Activated naive CD8-positive, alpha-beta T cell (primary cell): ENCODE data around the gene EHBP1.
"Not testable (repeated sequence)": the region's sequence is repeated elsewhere in the genome, so short reads cannot be mapped to it uniquely, and the experiment has no call there.

Experiments
- H3K27ac Mint-ChIP-seq: one replicate; pipeline ENCODE4 v1.8.0; 2021; ENCODE audit warnings: mixed read lengths
- H3K27me3 Mint-ChIP-seq: one replicate; pipeline ENCODE4 v1.8.0; 2021; ENCODE audit warnings: mixed read lengths
- H3K36me3 Mint-ChIP-seq: one replicate; pipeline ENCODE4 v1.8.0; 2021; ENCODE audit warnings: mixed read lengths
- H3K4me1 Mint-ChIP-seq: one replicate; pipeline ENCODE4 v1.8.0; 2021; ENCODE audit warnings: low read depth, mixed read lengths
- H3K4me3 Mint-ChIP-seq: one replicate; pipeline ENCODE4 v1.8.0; 2021; ENCODE audit warnings: mild to moderate bottlenecking, mixed read lengths
- H3K9me3 Mint-ChIP-seq: one replicate; pipeline ENCODE4 v1.8.0; 2021; ENCODE audit warnings: low read depth, mixed read lengths

Gene EHBP1

DNA sequence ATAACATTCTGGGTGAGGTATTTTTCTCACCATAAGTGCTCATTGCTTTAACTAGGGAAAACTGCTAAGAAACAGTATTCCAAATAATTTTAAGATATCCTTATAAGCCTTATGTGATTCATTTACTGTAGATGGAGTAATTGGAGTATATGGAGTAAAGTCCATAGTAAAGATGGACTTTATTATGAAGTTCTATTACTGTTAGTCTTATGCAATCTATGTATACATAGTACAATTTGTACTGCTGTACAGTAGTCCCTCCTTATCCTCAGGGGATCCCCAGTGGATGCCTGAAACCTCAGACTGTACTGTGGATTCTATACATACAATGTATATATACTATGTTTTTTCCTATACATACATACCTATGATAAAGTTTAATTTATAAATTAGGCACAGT, 304.0 kb downstream of the EHBP1 start:
- no peaks in the 10 kb centered on the region for H3K4me1 Mint-ChIP-seq

DNA sequence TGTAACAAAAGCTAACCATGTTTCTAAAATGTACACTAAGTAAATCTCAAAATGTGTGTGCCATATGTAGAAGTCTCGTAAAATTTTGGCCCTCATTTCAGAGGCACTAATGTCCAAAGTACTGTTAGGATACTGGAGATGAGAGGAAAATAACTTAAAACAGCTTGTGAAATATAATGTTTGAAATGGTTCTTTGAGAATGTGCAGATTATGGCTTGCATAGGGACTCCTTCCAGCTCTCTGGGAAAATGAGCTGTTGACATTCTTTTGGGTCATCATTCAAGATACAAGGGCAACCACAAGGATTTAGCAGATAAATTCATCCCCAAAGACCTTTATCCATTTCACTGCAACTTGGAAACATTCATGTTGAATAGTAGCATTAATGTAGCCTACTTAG, 307.0 kb downstream of the EHBP1 start:
- no peaks in the 10 kb centered on the region for H3K4me1 Mint-ChIP-seq
- H3K36me3 Mint-ChIP-seq = peaks cover 16% of the 10 kb centered on the region
- H3K9me3 Mint-ChIP-seq = no peaks in the 10 kb centered on the region
- H3K4me3 Mint-ChIP-seq = no peak overlapping the region
- no peaks in the 10 kb centered on the region for H3K27me3 Mint-ChIP-seq
- H3K27ac Mint-ChIP-seq = no peak overlapping the region

More for the DNA sequence above, 304.0 kb downstream of the EHBP1 start:
- no peak overlapping the region for H3K27ac Mint-ChIP-seq
- H3K4me3 Mint-ChIP-seq = no peak overlapping the region
- H3K36me3 Mint-ChIP-seq = peaks cover 18% of the 10 kb centered on the region
- H3K27me3 Mint-ChIP-seq = no peaks in the 10 kb centered on the region
- H3K9me3 Mint-ChIP-seq = no peaks in the 10 kb centered on the region

DNA sequence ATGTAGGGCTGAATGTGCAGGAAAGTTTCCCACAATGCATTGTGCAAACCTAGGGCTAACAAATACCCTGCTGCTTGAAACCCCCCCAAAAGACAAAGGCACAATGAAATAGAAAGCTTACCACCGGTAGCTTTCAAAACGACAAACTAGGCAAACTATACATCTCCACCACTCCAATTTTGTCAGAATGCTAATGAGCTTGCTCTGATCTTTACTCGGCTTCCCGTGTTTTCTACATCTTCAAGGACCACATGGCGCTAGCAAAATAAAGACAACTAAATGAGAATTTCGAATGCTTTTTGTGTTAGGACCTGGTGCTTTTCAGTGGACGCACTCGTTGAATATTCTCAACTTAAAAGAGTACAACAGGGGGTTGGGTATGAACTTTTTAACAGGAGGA, 307.9 kb downstream of the EHBP1 start:
- Mint-ChIP-seq H3K27me3 (no peaks in the 10 kb centered on the region), H3K4me1 (no peaks in the 10 kb centered on the region), H3K9me3 (no peaks in the 10 kb centered on the region), H3K36me3 (peaks cover 16% of the 10 kb centered on the region), H3K27ac (no peak overlapping the region), H3K4me3 (no peak overlapping the region)

DNA sequence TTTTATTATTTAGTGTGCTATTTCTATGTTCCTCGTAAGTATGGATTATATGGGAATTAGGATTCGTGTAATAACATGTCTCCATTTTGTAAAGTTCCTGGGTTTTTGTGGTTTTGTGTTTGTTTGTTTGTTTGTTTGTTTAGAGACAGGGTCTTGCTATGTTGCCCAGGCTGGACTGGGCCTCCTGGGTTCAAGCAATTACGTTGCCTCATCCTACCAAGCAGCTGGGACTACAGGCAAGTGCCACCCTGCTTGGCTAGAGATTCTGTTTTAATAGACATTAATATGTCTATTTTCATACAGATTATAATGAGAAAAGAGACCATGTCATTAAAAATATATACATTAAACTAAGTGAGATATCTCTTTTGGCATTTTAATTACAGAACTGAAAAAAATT, 309.9 kb downstream of the EHBP1 start:
- H3K27ac Mint-ChIP-seq = no peak overlapping the region
- no peaks in the 10 kb centered on the region for H3K4me1 Mint-ChIP-seq
- no peaks in the 10 kb centered on the region for H3K27me3 Mint-ChIP-seq
- H3K4me3 Mint-ChIP-seq = no peak overlapping the region
- H3K9me3 Mint-ChIP-seq = no peaks in the 10 kb centered on the region
- peaks cover 16% of the 10 kb centered on the region for H3K36me3 Mint-ChIP-seq

DNA sequence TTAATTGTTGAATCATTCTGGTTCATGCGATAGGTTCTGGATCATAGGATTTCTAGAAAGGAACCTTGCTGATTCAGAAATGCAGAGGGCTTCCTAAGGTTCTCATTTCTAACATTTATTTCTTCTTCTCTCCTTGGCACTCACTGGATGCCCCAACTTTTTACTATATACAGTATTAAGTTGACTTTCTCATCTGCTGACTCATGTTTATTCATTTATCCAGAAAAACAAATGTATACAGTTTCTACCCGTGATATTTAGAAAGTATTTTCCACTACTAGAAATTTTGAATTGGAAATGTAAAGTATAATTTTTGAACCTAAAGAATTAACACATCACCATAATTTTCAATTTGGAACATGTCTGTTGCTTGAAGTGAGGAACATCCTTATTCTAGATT, 312.9 kb downstream of the EHBP1 start:
- Mint-ChIP-seq H3K27ac (no peak overlapping the region), H3K9me3 (no peaks in the 10 kb centered on the region), H3K36me3 (peaks cover 18% of the 10 kb centered on the region), H3K4me3 (no peak overlapping the region), H3K4me1 (no peaks in the 10 kb centered on the region), H3K27me3 (no peaks in the 10 kb centered on the region)

DNA sequence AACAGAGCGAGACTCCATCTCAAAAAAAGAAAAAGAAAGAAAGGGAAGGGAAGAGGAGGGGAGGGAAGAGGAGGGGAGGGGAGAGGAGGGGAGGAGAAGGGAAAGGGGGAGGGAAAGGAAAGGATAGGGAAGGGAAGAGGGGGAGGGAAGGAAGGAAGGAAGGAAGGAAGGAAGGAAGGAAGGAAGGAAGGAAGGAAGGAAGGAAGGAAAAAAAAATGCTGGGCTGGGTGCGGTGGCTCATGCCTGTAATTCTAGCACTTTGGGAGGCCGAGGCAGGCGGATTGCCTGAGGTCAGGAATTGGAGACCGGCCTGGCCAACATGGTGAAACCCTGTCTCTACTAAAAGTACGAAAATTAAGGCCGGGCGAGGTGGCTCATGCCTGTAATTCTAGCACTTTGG, 314.2 kb downstream of the EHBP1 start:
- peaks cover 15% of the 10 kb centered on the region for H3K36me3 Mint-ChIP-seq
- not testable (repeated sequence) for H3K27me3 Mint-ChIP-seq, H3K9me3 Mint-ChIP-seq, H3K4me1 Mint-ChIP-seq, H3K4me3 Mint-ChIP-seq, H3K27ac Mint-ChIP-seq

DNA sequence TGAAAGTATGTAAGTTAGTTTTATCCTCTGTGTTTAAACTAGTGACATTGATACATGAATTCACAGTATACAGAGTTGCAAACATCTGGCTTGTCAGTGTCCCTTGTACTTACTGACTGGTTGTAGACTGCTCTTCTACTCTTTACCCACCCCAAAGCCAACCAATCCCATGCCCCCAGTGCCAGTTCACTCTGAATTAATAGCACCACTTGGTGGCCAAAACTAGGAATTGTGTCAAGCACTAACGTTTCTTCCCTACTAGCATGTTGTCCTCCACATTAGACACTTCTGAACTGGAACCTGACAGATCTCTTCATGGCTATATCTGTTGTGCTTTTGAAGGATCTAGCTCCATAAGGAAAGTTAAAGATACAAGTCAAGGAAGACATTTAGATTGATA, 317.9 kb downstream of the EHBP1 start:
- no peaks in the 10 kb centered on the region for H3K9me3 Mint-ChIP-seq
- H3K27ac Mint-ChIP-seq = no peak overlapping the region
- H3K4me3 Mint-ChIP-seq = no peak overlapping the region
- no peaks in the 10 kb centered on the region for H3K27me3 Mint-ChIP-seq
- peaks cover 21% of the 10 kb centered on the region for H3K36me3 Mint-ChIP-seq
- no peaks in the 10 kb centered on the region for H3K4me1 Mint-ChIP-seq

DNA sequence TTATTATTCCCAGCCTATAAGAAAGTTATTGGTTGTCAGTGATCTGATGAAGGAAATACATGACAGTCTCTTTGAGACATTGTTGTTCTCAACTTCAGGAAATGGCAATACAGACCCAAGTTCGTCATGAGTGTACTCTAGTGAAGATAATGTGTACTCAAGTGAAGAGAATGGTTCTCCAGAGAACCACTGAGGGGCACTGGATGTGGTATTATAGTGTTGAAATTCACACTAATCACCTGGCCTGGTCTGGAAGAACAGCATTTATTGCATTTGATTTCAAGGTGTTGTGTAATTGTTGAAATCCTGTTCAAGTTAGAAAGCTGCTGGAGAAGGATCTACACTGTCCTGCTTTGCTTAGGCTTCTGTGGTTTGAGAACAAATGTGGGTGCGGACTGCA, 321.7 kb downstream of the EHBP1 start:
- Mint-ChIP-seq H3K4me3 (no peak overlapping the region), H3K9me3 (no peaks in the 10 kb centered on the region), H3K27me3 (no peaks in the 10 kb centered on the region), H3K4me1 (no peaks in the 10 kb centered on the region), H3K36me3 (peaks cover 24% of the 10 kb centered on the region), H3K27ac (no peak overlapping the region)

DNA sequence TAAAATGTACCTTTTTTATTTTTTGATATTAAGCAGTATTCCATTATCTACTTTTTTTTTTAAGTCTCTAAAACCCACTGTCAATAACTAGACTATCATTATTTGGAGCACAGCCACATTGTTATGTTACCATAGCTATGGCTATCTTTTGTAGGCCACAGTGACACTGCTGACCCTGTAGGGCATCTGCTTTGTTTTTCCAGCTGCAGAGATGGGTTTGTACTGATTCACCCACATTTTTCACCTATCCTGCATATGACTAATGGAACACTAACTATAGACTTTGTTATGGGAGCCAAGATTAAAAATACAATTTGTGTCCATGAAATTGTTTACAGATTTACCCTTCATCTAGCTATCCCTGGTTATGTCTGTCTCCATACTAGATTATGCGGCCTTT, 323.5 kb downstream of the EHBP1 start:
- Mint-ChIP-seq H3K4me1 (no peaks in the 10 kb centered on the region), H3K27ac (no peak overlapping the region), H3K4me3 (no peak overlapping the region), H3K27me3 (no peaks in the 10 kb centered on the region), H3K36me3 (peaks cover 17% of the 10 kb centered on the region), H3K9me3 (no peaks in the 10 kb centered on the region)

DNA sequence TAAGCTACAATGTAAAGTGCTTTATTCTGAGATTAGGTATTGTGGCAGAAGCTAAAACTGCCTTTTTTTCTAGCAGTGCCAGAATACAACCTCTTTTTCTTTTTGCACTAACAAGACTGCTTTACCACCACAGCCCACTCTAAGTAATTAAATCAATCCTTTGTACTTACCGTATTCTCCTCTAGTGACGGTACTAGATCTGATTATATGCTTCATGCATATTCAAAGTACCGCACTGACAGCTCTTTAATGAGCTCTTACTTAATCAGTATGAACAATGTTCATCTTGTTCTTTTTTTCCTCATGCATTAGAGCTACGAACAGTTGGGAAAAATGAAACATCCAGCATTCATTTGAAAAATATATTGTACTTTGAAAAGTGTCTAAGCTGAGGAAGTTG, 329.0 kb downstream of the EHBP1 start:
- Mint-ChIP-seq H3K4me1 (no peaks in the 10 kb centered on the region), H3K4me3 (no peak overlapping the region), H3K9me3 (no peaks in the 10 kb centered on the region), H3K27ac (no peak overlapping the region), H3K36me3 (peaks cover 12% of the 10 kb centered on the region), H3K27me3 (peaks cover 2% of the 10 kb centered on the region)

DNA sequence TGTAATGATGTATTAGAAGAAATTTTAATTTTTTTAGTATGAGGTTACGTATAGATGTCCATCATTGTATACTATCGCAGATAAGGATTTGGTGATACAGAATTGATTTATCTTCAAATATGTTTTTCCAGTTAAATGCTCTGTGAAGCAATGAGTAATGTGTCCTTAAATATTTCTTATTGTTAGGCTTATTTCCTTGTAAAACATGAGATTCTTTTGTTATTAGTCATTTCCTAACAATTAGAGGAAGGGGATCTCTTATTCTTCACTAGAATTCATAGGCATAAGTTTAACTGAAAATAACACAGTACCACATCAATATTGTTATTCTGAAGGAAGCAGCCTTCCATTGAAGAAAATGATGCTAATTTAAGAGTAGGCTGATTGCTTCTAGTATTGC, 329.7 kb downstream of the EHBP1 start:
- Mint-ChIP-seq H3K27ac (no peak overlapping the region), H3K27me3 (peaks cover 3% of the 10 kb centered on the region), H3K4me1 (no peaks in the 10 kb centered on the region), H3K4me3 (no peak overlapping the region), H3K9me3 (no peaks in the 10 kb centered on the region), H3K36me3 (peaks cover 11% of the 10 kb centered on the region)

DNA sequence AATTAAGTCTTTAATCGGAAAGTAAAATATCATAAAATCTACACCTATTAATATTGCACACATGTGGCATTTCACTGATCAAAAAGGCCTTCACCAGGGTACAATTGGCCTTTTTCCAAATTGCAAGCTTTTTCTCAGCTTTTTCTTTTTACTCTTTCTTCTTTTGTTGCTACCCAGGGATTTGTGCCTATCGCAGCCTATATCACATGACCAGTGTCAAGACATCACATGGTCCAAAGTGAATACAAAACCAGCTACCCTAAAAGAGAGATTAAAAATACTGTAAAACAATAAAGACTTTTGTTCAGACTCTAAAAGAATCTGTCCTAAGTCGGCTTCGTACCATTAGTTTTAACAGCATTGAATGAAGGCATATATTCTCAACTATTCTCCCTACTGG, 330.1 kb downstream of the EHBP1 start:
- Mint-ChIP-seq H3K27me3 (peaks cover 5% of the 10 kb centered on the region), H3K36me3 (peaks cover 11% of the 10 kb centered on the region), H3K4me3 (no peak overlapping the region), H3K4me1 (no peaks in the 10 kb centered on the region), H3K27ac (no peak overlapping the region), H3K9me3 (no peaks in the 10 kb centered on the region)

DNA sequence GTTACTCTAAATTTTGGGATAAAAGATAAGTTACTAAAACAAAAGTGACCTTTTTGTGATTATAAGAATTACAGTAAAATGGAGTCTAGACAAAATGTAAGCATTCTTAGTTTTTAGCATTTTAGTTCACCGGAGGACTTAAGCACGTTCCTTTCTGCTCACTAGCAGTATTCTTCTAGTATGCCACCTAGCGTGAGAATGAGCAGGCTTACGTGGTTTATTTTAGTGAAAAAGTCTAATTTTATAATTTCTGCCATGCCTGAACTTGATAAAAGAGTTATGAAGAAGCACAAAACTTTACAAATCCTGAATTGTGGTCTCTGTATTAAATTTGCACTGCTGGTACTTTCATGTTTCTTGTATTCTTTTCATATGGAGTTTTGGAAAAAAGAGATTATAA, 332.5 kb downstream of the EHBP1 start:
- peaks cover 18% of the 10 kb centered on the region for H3K36me3 Mint-ChIP-seq
- H3K27ac Mint-ChIP-seq = no peak overlapping the region
- H3K4me1 Mint-ChIP-seq = no peaks in the 10 kb centered on the region
- no peaks in the 10 kb centered on the region for H3K9me3 Mint-ChIP-seq
- H3K27me3 Mint-ChIP-seq = peaks cover 5% of the 10 kb centered on the region
- H3K4me3 Mint-ChIP-seq = no peak overlapping the region

DNA sequence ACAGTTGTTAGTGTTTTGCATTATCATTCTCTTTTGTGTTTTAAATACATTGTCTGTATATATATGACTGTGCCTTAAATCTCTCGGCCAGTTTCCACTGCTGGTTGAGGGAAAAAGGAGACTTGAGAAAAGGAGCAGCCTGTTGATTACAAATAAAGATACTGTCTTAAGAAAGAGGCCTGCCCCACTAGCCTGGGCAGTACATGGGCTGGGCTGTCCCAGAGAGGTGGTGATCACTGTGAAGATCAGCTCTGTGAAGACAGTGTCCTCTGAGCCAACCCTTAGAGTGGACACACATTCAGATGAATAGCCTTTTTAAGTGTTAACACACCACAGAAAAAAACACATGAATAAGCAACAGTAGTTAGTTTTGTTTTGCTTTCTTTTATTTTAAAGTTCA, 335.1 kb downstream of the EHBP1 start:
- Mint-ChIP-seq H3K27ac (no peak overlapping the region), H3K36me3 (peaks cover 35% of the 10 kb centered on the region), H3K9me3 (no peaks in the 10 kb centered on the region), H3K4me3 (no peak overlapping the region), H3K27me3 (peaks cover 14% of the 10 kb centered on the region), H3K4me1 (no peaks in the 10 kb centered on the region)

DNA sequence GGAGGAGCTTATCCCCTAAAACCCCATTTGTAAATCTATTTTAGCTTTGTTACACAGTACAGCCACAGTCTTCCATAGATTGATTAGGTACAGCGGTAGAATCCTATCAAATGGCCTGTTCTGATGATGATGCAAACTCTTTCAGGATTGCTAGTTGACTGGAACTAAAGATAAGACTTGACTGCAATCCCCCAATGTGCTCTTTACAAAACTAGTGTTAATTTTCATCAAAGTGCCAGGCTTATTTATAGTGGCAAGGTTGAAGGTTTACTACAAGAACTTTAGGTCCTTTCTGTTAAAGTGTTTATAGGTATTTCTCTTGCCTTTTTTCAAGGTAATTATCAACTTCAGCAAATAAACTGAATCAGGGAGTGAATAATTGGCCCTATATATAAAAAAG, 336.1 kb downstream of the EHBP1 start:
- H3K4me3 Mint-ChIP-seq = no peak overlapping the region
- H3K4me1 Mint-ChIP-seq = peaks cover 1% of the 10 kb centered on the region
- H3K27ac Mint-ChIP-seq = no peak overlapping the region
- peaks cover 23% of the 10 kb centered on the region for H3K27me3 Mint-ChIP-seq
- H3K36me3 Mint-ChIP-seq = peaks cover 36% of the 10 kb centered on the region
- H3K9me3 Mint-ChIP-seq = no peaks in the 10 kb centered on the region

DNA sequence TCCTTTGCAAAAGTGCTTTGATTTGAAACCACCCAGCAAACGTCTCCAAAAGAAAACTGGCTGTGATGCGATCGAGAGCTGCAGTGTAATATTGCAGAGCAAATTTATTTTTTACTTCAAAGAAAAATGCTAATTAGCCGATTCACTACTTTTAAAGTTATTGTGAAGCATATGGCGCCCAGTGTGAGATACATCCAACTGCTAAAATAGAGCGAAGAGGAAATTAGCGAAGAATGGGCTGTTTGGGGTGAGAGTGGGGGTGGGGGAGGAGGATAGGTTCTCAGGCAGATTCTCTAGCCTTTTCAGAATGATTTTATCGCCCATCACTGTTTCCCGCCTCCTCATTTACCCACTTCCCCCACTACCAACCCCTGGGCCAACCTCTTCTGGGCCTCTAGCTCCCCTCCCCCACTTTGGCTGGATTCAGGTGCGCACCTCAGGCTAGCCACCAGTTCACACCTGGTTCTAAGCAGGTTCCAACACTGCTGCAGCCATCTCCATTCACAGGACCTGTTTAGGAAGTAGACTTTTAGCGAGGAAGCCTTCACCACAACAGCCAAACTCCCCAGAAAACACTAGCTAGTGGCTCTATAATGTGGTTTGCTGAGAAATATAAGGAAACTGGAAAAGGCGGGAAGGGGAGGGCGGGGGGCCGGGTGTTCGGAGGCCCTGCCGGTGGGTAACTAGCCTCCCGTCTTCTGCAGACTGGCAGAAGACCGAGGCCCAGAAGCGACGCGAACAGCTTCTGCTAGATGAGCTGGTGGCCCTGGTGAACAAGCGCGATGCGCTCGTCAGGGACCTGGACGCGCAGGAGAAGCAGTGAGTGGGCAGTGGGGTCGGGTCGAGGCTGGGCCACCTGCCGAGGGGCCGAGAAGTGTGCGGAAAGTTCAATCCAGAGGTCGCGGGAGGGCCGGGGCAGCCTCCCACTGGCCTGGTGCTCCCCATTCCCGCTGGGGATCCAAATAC, 339.1 kb downstream of the EHBP1 start:
- H3K27me3 Mint-ChIP-seq = peaks cover 34% of the 10 kb centered on the region
- no peak overlapping the region for H3K27ac Mint-ChIP-seq
- peaks cover 22% of the 10 kb centered on the region for H3K4me1 Mint-ChIP-seq
- H3K4me3 Mint-ChIP-seq = no peak overlapping the region
- H3K9me3 Mint-ChIP-seq = no peaks in the 10 kb centered on the region
- peaks cover 27% of the 10 kb centered on the region for H3K36me3 Mint-ChIP-seq
